HepG2 (cell line): ENCODE results near the gene INTS1. TPM values are rescaled to one million over a fixed set of nuclear protein-coding genes. Genes with fewer than 3 reads are reported as not detected.

ENCODE experiments used
- ARNTL ChIP-seq: sonication (generic); formaldehyde crosslinking; IDR thresholded peaks from 2 replicates; pipeline ENCODE4 v1.4.0; 2020; ENCODE audit warnings: mild to moderate bottlenecking, missing genetic modification reagents
- HDAC1 ChIP-seq: sonication (generic); formaldehyde crosslinking; IDR thresholded peaks from 2 replicates; pipeline ENCODE4 v1.5.1; 2020; ENCODE audit warnings: mild to moderate bottlenecking, missing genetic modification reagents
- KDM5B ChIP-seq: sonication (generic); formaldehyde crosslinking; IDR thresholded peaks from 2 replicates; pipeline ENCODE4 v1.4.0; 2020; ENCODE audit warnings: missing genetic modification reagents, mild to moderate bottlenecking, borderline replicate concordance
- KLF15 ChIP-seq: sonication (generic); formaldehyde crosslinking; IDR thresholded peaks from 2 replicates; pipeline ENCODE4 v1.8.1; 2023; ENCODE audit warnings: borderline replicate concordance, mild to moderate bottlenecking, inconsistent platforms, missing genetic modification reagents, mixed read lengths
- KLF16 ChIP-seq, 2 experiments: sonication (generic) in 1 of 2; formaldehyde crosslinking in 1 of 2; IDR thresholded peaks; 2 replicates each; pipeline versions ENCODE4 v1.6.1 to v1.8.0; 2016 to 2023; ENCODE audit warnings: missing genetic modification reagents in 2 of 2, missing compliant biosample characterization in 1 of 2
- MAFF ChIP-seq: IDR thresholded peaks from 2 replicates; pipeline ENCODE4 v1.6.1; 2011; ENCODE audit warnings: low read depth, low read length, improper control_type of control experiment
- MXI1 ChIP-seq: IDR thresholded peaks from 3 replicates; pipeline ENCODE4 v1.6.1; 2012; ENCODE audit warnings: low read depth, low read length, inconsistent platforms, borderline replicate concordance
- MYC ChIP-seq: sonication (generic); formaldehyde crosslinking; IDR thresholded peaks from 2 replicates; pipeline ENCODE4 v1.9.0; 2021; ENCODE audit warnings: missing genetic modification reagents, borderline replicate concordance
- RAD51 ChIP-seq: fragments of 450-650 bp; IDR thresholded peaks from 2 replicates; pipeline ENCODE4 v1.6.1; 2016; ENCODE audit warnings: borderline replicate concordance
- RBAK ChIP-seq: sonication (generic); formaldehyde crosslinking; IDR thresholded peaks from 2 replicates; pipeline ENCODE4 v1.5.1; 2020; ENCODE audit warnings: mild to moderate bottlenecking, missing genetic modification reagents
- SOX5 ChIP-seq: IDR thresholded peaks from 2 replicates; pipeline ENCODE4 v1.6.1; 2016; ENCODE audit warnings: borderline replicate concordance
- SRY ChIP-seq: sonication (generic); formaldehyde crosslinking; IDR thresholded peaks from 2 replicates; pipeline ENCODE4 v1.8.0; 2022; ENCODE audit warnings: mild to moderate bottlenecking, missing genetic modification reagents
- WIZ ChIP-seq: sonication (generic); formaldehyde crosslinking; IDR thresholded peaks from 2 replicates; pipeline ENCODE4 v1.5.1; 2020; ENCODE audit warnings: mild to moderate bottlenecking, missing genetic modification reagents
- polyA plus RNA-seq, 8 experiments: library from polyadenylated mRNA; depleted of rRNA in 3 of 8; stranded (reverse) in 7 of 8; unstranded in 1 of 8; fragments of >200 nt; fragmentation: Illumina TruSeq in 4 of 8; extraction: Trizol in 4 of 8; gene quantifications; 2 replicates each; pipeline versions ENCODE4 v1.2.1 to v1.2.3, GENCODE V29; 2011 to 2016; ENCODE audit warnings: low read depth in 4 of 8, missing spikeins in 1 of 8, mixed read lengths in 1 of 8; ENCODE audit not compliant: insufficient read depth in 1 of 8
- total RNA-seq, 5 experiments: library from RNA; depleted of rRNA; stranded (reverse); fragments of >200 nt; fragmentation: Illumina TruSeq; extraction: Trizol; gene quantifications; 2 replicates each; pipeline ENCODE4 v1.2.3, GENCODE V29; 2016; ENCODE audit warnings: low read depth in 1 of 5
- TF ChIP-seq, protein P1 (sequence below): sonication (generic); formaldehyde crosslinking; IDR thresholded peaks from 2 replicates; pipeline ENCODE4 v1.4.0; 2020; ENCODE audit warnings: missing genetic modification reagents
- TF ChIP-seq, protein P2 (sequence below), 2 experiments: fragments of 450-650 bp in 1 of 2; sonication (generic) in 1 of 2; formaldehyde crosslinking in 1 of 2; IDR thresholded peaks; 2 replicates each; pipeline versions ENCODE4 v1.6.1 to v1.8.0; 2016 to 2022; ENCODE audit warnings: antibody characterized with exemption in 1 of 2, mild to moderate bottlenecking in 1 of 2, missing genetic modification reagents in 1 of 2
- TF ChIP-seq, protein P3 (sequence below): sonication (generic); formaldehyde crosslinking; IDR thresholded peaks from 2 replicates; pipeline ENCODE4 v1.8.1; 2023; ENCODE audit warnings: mild to moderate bottlenecking, missing genetic modification reagents

Gene INTS1
- total and polyA plus RNA-seq, 2 of the 13 experiments (the other 11 are each of a cell fraction or from before 2014, with no cell fraction given): 13.7 to 29.0 TPM

GRCh38 chr7:1520539-1521234 lies 16.5 kb upstream of the INTS1 start (continued):
- TF ChIP-seq WIZ (CRISPR knock-in tag) (0 out of 2 replicates have a peak, but pooled peaks have one; percentile 42), RAD51 (no peak), KLF16 (CRISPR knock-in tag; IDR thresholded peaks at IDR 0.05) (peak in 1 of 2 experiments; percentile 64; a peak in 1 of 4 replicates), MAFF (peak; percentile 7; the same call in 1 of the 2 replicates), MXI1 (peak; percentile 33; the same call in 1 of the 3 replicates), RBAK (no peak), SRY (CRISPR knock-in tag) (0 out of 2 replicates have a peak, but pooled peaks have one; percentile 17), KLF15 (CRISPR knock-in tag) (no peak), MYC (CRISPR knock-in tag) (peak; percentile 50; the same call in 1 of the 2 replicates), ARNTL (CRISPR knock-in tag) (0 out of 2 replicates have a peak, but pooled peaks have one; percentile 40), HDAC1 (CRISPR knock-in tag) (peak; percentile 87), KDM5B (CRISPR knock-in tag) (peak; percentile 57; the same call in 1 of the 2 replicates), SOX5 (CRISPR knock-in tag) (peak; percentile 96)
- TF ChIP-seq, protein P1, sequence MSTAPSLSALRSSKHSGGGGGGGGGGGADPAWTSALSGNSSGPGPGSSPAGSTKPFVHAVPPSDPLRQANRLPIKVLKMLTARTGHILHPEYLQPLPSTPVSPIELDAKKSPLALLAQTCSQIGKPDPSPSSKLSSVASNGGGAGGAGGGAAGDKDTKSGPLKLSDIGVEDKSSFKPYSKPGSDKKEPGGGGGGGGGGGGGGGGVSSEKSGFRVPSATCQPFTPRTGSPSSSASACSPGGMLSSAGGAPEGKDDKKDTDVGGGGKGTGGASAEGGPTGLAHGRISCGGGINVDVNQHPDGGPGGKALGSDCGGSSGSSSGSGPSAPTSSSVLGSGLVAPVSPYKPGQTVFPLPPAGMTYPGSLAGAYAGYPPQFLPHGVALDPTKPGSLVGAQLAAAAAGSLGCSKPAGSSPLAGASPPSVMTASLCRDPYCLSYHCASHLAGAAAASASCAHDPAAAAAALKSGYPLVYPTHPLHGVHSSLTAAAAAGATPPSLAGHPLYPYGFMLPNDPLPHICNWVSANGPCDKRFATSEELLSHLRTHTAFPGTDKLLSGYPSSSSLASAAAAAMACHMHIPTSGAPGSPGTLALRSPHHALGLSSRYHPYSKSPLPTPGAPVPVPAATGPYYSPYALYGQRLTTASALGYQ (CRISPR knock-in tag): peak; percentile 63; the same call in 1 of the 2 replicates
- TF ChIP-seq, protein P2, sequence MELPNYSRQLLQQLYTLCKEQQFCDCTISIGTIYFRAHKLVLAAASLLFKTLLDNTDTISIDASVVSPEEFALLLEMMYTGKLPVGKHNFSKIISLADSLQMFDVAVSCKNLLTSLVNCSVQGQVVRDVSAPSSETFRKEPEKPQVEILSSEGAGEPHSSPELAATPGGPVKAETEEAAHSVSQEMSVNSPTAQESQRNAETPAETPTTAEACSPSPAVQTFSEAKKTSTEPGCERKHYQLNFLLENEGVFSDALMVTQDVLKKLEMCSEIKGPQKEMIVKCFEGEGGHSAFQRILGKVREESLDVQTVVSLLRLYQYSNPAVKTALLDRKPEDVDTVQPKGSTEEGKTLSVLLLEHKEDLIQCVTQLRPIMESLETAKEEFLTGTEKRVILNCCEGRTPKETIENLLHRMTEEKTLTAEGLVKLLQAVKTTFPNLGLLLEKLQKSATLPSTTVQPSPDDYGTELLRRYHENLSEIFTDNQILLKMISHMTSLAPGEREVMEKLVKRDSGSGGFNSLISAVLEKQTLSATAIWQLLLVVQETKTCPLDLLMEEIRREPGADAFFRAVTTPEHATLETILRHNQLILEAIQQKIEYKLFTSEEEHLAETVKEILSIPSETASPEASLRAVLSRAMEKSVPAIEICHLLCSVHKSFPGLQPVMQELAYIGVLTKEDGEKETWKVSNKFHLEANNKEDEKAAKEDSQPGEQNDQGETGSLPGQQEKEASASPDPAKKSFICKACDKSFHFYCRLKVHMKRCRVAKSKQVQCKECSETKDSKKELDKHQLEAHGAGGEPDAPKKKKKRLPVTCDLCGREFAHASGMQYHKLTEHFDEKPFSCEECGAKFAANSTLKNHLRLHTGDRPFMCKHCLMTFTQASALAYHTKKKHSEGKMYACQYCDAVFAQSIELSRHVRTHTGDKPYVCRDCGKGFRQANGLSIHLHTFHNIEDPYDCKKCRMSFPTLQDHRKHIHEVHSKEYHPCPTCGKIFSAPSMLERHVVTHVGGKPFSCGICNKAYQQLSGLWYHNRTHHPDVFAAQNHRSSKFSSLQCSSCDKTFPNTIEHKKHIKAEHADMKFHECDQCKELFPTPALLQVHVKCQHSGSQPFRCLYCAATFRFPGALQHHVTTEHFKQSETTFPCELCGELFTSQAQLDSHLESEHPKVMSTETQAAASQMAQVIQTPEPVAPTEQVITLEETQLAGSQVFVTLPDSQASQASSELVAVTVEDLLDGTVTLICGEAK (IDR thresholded peaks at IDR 0.05): no peak
- TF ChIP-seq, protein P2 (CRISPR knock-in tag; IDR thresholded peaks at IDR 0.05): peak; percentile 25; the same call in 1 of the 2 replicates
- TF ChIP-seq, protein P3, sequence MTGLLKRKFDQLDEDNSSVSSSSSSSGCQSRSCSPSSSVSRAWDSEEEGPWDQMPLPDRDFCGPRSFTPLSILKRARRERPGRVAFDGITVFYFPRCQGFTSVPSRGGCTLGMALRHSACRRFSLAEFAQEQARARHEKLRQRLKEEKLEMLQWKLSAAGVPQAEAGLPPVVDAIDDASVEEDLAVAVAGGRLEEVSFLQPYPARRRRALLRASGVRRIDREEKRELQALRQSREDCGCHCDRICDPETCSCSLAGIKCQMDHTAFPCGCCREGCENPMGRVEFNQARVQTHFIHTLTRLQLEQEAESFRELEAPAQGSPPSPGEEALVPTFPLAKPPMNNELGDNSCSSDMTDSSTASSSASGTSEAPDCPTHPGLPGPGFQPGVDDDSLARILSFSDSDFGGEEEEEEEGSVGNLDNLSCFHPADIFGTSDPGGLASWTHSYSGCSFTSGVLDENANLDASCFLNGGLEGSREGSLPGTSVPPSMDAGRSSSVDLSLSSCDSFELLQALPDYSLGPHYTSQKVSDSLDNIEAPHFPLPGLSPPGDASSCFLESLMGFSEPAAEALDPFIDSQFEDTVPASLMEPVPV (CRISPR knock-in tag): no peak
